ENCODE data around the gene PLCB2.

- TF ChIP-seq POLR2A (IDR thresholded peaks at IDR 0.05), result no peak
- no peak for TF ChIP-seq CTCF (IDR thresholded peaks at IDR 0.05)
Measured at GRCh38 chr15:40275523-40275922, 32.2 kb downstream of the PLCB2 start.
